GM11168 (cell line): ENCODE measurements around the gene ZNF777.
"Not testable (repeated sequence)": the region's sequence is repeated elsewhere in the genome, so short reads cannot be mapped to it uniquely, and the experiment has no call there.

Experiments
- in situ Hi-C: fragments of 300-500 bp; cut with MboI; formaldehyde crosslinking; loops from one replicate; pipeline ENCODE4 v1.12.0; 2022; ENCODE audit warnings: low sequenced_read_pairs; ENCODE audit not compliant: unreplicated experiment

ZNF777 gene

DNA sequence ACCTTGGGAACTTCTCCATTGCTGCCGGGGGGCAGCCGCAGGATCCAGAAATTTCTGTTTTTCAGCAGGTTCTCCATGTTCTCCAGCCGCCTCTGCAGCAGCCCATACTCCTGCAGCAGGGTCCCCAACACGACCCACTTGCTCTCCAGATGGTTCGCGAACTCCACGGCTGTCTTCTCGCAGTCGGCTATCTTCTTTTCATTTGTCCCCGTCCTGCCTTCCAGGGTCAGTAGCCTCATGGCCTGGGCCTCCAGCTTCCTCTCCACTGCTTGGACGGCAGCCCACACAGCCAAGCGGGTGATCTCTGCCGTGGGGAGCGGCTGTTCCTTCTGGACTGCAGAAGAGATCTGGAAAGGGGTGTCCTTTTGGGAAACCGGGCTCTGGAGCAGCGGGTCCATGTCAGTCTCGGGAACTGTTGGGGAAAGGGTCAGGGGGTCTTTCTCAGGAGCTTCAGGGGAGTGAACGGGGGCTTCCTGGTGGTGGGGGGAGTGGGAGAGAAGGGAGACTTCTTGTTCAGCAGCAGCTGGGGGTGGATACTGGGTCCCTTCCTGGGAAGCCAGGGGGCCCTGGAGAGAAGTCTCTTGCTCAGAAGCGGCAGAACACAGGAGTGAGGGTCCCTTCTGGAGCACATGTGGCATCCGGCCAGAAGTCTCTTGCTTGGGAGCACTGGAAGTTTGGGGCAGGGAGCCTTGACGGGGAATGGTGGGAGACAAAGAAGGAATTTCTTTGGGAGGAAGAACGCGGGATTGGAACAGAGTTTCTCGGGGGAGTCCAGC is 5.5 kb downstream of the ZNF777 start:
- in situ Hi-C loops = no loop called here

DNA sequence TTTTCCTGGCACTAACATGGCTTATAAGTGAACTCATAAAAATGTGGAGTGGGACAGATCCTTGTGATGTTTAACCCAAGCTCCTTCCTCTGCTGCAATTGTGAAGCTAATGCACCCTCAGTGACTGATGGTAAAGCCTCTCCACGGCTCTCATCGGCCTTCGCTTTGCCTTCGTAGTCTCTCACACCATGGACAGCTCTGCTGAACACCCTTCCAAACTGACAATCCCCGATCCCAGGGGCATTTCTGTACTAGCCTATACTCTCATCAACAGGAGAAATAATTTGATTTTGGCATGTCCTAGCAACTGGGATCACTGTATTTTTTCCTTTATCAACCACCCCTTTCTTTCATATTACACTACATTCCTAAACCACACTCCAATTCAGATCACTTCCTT is 6.1 kb downstream of the ZNF777 start:
- in situ Hi-C loops = no loop called here

DNA sequence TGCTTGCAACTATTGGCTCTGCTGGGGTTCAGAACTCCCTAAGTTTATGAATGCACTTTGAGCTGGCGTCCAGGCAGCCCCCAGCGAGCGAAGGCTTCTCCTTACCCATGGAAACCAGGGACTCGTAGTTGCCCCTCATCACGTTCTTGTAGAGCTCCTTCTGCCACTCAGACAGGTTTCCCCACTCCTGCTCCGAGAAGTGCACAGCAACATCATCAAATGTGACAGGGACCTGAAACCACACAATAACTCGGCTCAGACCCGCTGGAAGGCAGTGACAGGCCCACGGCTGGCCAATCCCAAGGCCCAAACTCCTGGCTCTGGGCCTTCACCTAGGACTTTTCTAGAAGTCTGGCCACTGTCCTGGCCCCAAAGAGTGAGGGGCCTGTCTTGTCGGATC is 6.9 kb downstream of the ZNF777 start:
- in situ Hi-C loops = no loop called here

DNA sequence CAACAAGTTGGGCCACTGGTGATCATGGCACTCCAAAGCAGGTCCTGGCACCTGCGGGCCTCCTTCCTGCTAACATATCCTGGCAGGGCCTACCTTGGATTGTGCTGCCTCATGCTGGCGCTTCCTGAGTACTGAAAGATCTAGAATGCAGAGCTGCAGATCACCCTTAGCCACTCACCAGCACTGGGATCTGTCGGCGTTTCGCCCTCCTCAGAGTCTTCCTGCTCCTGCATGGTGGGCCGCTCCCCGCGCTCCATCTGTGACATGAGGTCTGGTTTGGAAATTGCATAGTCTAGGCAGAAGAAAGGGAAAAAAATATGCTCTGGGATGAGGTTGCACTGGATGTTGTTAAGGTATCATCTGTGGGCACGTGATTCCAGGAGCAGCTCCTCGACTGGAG is 10.0 kb downstream of the ZNF777 start:
- in situ Hi-C loops = no loop called here

DNA sequence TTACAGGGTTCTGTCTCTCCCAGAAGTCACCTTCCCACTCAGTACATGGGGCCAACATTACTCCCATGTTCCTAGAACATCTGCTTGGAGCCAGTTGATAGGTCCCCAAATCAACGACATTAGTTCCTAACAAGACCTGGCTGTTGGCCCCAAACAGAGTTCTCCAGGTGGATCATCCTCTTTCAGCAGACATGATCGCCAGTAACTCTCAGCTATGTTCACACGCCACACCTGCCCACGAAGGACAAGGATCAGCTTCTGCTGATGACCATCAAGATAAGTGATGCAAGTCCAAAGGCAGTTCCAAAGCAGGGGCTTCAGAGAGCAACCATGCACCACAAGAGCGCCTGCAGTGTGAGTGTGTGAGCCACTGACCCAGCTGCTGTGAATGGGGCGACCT is 11.0 kb downstream of the ZNF777 start:
- in situ Hi-C loops = no loop called here

DNA sequence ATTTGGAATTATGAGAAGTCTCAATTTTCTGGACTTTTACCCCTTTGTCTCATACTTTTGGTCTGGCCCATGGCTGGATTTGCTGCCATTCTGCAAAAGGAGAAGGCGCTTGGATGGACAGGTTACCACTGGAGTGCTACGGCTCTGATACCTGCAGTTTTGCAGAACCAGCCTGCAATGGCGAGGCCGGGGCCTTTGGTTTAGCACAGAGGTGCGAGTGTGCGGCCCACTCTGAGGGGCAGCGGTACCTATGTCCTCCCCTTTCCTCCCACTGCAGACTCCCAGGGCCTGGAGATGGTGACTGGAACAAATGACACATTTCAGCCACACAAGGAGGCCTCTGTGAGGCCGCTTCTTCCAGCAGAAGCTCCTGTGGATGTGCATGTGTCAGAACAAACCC is 11.9 kb downstream of the ZNF777 start:
- in situ Hi-C loops = no loop called here

DNA sequence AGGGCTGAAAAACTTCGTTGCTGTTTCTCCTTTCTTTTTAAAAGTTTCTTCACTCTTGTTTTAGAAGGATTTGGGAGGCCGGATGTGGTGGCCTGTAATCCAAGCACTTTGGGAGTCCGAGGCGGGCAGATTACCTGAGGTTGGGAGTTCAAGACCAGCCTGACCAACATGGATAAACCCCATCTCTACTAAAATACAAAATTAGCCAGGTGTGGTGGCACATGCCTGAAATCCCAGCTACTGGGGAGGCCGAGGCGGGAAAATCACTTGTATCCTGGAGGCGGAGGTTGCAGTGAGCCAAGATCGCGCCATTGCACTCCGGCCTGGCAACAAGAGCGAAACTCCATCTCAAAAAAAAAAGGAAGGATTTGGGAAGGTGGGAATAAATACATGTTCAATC is 14.8 kb downstream of the ZNF777 start:
- in situ Hi-C loops = not testable (repeated sequence)

DNA sequence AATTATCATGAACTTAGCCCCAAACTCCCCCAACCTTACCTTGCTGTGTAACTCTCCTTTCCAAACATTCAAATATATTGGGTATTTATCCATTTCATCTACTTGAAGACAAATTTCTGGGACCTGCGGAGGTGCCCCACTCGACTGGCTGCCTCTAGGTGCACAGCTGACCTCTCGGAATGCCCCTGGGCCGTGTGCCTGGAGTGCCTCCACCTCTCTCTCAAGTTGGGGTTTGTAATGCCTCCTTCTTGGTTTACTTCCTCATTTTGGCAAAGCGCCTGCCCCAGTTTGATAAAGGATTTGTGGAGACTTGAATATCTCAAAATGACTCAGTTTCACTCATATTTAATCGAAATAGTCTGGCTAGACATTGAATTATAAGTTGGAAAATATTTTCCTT is 16.6 kb downstream of the ZNF777 start:
- in situ Hi-C loops = no loop called here

DNA sequence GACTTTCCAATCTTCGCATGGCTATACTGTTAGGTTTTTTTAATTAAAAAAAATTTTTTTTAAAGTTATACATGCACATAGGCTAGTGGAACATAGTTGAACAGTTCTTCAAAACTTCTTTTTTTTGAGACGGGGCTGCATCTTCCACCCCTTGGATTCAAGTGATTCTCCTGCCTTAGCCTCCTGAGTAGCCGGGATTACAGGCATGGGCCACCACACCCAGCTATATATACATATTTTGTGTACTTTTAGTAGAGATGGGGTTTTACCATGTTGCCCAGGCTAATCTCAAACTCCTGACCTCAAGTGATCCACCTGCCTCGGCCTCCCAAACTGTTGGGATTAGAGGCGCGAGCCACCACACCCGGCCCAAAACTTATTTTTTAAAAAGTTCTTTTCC is 17.3 kb downstream of the ZNF777 start:
- in situ Hi-C loops = no loop called here

DNA sequence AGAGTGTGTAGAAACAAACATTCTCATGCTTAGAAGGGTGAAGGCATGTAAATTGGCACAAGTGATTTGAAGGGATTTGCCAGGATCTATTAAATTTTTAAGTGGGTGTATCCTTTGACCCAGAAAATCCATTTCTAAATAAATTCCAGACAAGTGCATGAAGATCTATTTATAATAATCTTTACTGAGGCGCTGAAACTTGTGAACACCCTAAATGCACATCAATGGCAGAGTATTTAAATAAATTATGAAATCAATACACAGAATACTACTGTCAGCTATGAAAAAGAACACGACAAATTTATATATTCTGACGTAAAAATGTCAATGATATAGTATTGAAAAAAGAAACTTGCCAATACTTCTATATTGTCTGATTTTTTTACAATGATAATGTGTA is 17.9 kb downstream of the ZNF777 start:
- in situ Hi-C loops = no loop called here

DNA sequence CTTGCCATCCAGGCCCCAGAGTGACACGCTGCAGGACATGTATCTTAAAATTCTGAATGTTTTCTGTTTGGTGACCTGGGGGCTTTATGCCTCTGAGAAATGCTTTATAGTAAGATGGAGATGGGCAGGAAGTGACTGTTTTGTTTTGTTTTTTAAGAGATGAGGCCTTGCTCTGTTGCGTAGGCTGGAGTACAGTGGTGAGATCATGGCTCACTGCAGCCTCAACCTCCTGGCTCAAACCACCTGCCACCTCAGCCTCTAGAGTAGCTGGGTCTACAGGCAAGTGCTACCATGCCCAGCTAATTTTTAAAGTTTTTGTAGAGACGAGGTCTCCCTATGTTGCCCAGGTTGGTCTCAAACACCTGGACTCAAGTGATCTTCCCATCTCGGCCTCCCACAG is 20.6 kb downstream of the ZNF777 start:
- in situ Hi-C loops = no loop called here

DNA sequence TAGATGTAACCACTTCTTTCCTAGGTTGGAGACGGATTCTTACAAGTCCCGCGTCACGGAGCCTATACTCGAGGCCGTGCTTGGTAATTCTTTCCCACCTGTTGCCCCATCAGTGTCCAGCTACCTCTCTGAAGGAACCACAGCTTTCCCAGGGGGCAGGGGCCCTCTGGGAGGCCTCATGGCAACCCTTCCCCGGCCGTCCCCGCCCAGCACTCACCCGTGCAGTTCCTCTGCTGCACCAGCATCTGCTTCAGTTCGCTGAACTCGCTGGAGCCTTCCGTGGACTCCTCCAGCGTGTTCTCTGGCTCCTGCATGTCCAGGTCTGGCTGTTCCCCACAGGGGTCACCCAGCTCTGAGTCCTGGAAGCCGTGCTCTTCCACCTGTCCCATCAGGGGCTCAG is 24.5 kb downstream of the ZNF777 start:
- in situ Hi-C loops = no loop called here

DNA sequence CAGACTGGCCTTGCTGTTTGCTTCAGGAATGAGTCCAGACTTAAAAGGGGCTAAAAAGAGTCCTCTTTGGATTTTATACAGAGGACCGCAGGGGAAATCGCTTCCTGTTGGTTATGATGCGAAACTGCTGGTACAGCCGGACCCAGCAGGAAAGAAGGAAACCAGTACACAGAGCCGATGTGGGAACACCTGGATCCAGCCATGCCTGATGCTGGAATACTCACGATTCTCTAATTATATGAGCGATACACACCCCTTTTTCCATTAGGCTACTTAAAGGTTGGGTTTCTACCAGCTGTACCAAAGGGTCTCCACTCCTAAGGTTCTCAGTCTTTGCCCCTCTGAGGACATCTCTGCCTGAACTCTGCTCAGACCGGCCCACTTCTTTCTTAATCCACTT is 27.7 kb downstream of the ZNF777 start:
- in situ Hi-C loops = no loop called here

DNA sequence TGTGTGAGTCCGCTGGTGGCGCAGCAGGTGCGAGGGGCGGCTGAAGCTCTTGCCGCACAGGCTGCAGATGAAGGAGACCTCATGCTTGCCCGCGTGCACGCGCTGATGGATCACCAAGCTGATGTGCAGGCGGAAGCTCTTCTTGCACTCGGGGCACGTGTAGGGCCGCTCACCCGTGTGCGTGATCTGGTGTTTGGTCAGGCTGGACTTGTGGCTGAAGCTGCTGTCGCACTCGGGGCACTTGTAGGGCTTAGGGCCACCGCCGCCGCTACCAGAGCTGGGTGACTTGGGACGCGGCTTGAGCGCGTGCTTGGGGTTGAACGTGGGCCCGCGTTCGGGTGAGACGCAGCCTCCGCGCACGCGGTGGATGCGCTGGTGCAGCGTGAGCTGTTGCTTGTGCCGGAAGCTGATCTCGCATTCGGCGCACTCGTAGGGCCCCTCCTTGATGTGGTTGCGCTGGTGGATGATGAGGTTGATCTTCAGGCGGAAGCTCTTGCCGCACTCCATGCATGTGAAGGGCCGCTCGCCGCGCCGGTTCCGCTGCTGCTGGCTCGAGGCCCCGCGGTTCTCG is 28.7 kb downstream of the ZNF777 start:
- in situ Hi-C loops = no loop called here

DNA sequence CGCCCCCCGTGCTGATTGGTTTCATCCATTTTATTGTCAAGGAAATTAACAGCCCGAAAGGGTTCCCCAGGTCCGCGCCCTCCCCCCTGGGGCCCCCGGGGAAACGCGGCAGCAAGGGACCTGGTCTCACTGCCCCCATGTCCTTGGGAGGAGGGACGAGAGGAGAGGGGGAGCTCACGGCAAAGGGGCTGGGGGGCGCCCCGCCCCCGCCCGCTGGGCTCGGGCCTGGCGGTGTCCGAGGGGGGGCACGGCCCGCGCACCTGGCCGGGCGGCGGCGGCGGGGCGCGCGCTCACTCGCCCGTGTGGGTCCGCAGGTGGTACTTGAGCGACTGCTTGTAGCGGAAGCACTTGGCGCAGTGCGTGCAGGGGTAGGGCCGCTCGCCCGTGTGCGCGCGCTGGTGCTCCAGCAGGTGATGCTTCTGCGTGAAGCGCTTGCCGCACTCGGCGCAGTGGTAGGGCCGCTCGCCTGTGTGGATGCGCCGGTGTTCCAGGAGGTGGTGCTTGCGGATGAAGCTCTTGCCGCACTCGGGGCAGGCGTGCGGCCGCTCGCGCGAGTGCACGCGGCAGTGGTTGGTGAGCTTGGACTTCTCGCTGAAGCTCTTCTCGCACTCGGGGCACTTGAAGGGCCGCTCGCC is 29.3 kb downstream of the ZNF777 start:
- in situ Hi-C loops = no loop called here

DNA sequence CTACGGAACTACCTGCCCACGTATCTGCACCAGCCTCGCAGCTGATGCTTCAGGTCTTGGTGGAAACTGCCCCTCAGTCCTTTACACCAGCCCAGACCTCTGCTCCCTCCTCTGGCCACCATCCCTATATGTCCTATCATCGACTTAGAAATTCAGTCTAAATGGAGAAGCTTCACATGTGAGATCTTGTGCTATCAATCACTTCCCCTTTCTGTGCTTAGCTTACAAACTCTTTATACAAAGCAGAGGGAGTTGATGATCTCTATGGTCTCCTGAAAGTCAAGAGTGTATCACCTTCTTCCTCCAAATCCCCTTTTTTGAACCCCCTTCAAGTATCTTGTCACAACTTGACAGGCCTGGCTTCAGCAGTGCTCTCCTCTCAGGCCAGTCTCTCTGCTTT is 30.7 kb downstream of the ZNF777 start:
- in situ Hi-C loops = no loop called here

DNA sequence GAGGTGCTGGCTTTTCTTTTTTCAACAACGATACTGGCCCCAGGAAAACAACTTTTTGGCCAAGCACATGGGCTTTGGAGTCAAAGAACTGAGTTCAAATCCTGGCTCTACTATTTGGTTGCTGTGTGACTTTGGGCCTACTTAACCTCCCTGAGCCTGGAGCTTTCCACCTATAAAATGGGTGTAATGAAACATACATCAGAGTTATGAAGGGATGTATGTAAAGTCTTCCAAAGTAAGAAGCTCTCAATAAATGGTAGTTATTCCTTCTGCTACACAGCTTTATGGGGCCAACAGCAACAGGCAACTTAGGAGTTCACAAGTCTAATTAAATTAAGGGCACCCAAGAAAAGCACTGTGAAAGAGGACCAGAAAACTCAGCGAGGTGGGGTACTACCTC is 33.0 kb downstream of the ZNF777 start:
- in situ Hi-C loops = no loop called here

DNA sequence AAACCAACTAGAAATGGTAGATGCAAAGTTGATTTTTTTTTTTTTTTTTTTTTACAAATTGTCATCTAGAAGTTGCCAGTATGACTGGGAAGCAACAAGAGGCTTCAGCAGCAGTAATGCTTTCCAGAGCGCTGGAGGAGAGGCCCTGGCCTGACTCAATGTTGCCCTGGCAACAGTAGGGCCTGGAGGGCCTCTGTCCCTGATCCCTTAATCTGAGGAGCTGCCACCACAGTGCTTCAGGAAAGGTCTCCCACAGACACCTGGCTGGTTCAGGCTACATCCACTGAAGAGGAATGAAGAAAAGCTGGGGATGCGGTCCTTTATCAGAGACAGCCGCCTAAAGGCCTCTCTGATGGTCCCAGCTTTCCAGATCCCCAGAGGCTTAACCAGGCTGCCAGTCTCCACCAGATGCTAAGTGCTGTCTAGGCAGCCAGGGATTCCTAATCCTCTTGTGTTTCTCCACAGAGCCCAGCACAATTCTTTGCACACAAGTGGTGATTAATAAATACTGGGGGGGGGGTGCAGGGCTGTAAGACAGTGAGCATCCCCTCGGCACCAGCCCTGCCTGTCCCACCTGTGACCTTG is 33.7 kb downstream of the ZNF777 start:
- in situ Hi-C loops = no loop called here

DNA sequence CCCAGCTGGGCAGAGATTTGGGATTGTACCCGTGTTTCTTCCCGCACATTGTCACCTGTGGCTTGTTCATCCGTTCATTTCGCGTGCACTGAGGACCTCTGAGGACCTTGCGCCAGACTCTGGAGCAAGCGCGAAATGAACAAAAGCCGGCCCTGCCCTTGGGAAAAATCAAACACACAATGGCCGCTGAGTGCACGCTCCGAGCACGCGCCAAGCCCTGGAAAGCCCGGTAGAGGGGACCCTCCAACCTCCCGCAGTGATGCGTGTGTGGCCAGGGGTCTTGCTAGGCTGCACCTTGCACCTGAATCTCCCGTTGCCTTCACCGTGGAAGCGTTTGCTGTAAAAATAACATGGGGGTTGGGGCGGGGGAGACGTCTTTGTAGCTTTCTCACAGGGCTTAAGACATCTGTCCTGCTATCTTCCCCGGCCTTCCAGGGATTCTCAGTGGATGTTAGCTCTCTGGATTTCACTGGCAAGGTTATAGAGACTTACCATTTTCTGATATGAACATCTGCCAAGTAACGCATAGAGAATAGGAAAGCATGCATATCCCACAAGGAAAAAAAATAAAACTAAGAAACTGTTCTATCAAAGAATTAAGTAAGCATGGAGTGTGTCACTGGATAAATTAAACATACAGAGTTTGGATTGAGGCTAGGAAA is 37.3 kb downstream of the ZNF777 start:
- in situ Hi-C loops = no loop called here

DNA sequence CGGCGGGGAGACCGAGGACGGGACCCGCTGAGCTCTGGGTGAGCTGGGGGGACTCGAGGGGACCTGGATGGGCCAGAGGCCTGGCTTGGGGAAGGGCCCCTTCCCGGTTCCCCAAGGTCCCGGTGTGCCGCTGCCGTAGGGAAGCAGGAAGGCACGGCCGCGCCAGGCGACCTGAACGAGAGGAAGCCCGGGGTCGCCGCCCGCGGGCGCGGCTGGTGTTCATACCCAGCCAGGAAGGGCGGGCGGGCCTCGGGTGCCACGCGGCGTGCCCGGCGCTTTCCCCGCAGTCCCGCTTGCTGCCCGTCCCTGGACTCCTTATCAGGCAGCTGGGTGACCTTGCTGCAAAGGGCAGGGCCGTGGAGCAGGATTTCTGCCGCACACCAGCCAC is 38.0 kb downstream of the ZNF777 start:
- in situ Hi-C loops = no loop called here
